H9 (cell line): ENCODE data around the gene ODF4. TPM values are rescaled to one million over a fixed set of nuclear protein-coding genes. Genes with fewer than 3 reads are reported as not detected.
A peak's percentile ranks its signal among the peaks of the same experiment; 100 is the strongest.

Experiments used
- DNase-seq: peaks from one replicate; pipeline ENCODE4 v3.0.0-alpha.2; 2017
- H2AFZ ChIP-seq: one replicate; pipeline ENCODE4 v1.6.1; 2013; ENCODE audit warnings: mild to moderate bottlenecking, low read length, control low read depth, moderate library complexity
- H2AK5ac ChIP-seq: 2 replicates; pipeline ENCODE4 v1.6.1; 2013; ENCODE audit warnings: low read length, control low read depth, mixed read lengths; ENCODE audit not compliant: insufficient read length
- H2BK120ac ChIP-seq: one replicate; pipeline ENCODE4 v1.6.1; 2013; ENCODE audit warnings: low read depth, mild to moderate bottlenecking, low read length, control low read depth, inconsistent platforms; ENCODE audit not compliant: poor library complexity, severe bottlenecking
- H2BK12ac ChIP-seq: 2 replicates; pipeline ENCODE4 v1.6.1; 2013; ENCODE audit warnings: low read length, control low read depth, mixed read lengths, low read depth; ENCODE audit not compliant: insufficient read length
- H2BK15ac ChIP-seq: 2 replicates; pipeline ENCODE4 v1.6.1; 2013; ENCODE audit warnings: low read depth, low read length, control low read depth
- H2BK20ac ChIP-seq: one replicate; pipeline ENCODE4 v1.6.1; 2013; ENCODE audit warnings: low read depth, mild to moderate bottlenecking, low read length, control low read depth, inconsistent platforms; ENCODE audit not compliant: poor library complexity, severe bottlenecking
- H2BK5ac ChIP-seq: 2 replicates; pipeline ENCODE4 v1.6.1; 2013; ENCODE audit warnings: low read length, control low read depth, mixed read lengths; ENCODE audit not compliant: insufficient read length
- H3K14ac ChIP-seq: 2 replicates; pipeline ENCODE4 v1.6.1; 2013; ENCODE audit warnings: low read length, control low read depth; ENCODE audit not compliant: insufficient read depth
- H3K18ac ChIP-seq: 2 replicates; pipeline ENCODE4 v1.6.1; 2013; ENCODE audit warnings: low read depth, mild to moderate bottlenecking, mixed read lengths, low read length, control low read depth; ENCODE audit not compliant: insufficient read length
- H3K23ac ChIP-seq: 2 replicates; pipeline ENCODE4 v1.6.1; 2013; ENCODE audit warnings: low read length, control low read depth, mixed read lengths, low read depth; ENCODE audit not compliant: insufficient read length
- H3K23me2 ChIP-seq: 2 replicates; pipeline ENCODE4 v1.6.1; 2013; ENCODE audit warnings: low read depth, mild to moderate bottlenecking, mixed read lengths, low read length, control low read depth; ENCODE audit not compliant: insufficient read length, poor library complexity, severe bottlenecking
- H3K27ac ChIP-seq: 2 replicates; pipeline ENCODE4 v1.5.1; 2013; ENCODE audit warnings: low read length, control low read depth, mixed read lengths, low read depth; ENCODE audit not compliant: insufficient read length
- H3K27me3 ChIP-seq: 2 replicates; pipeline ENCODE4 v1.6.1; 2013; ENCODE audit warnings: low read length, control low read depth, inconsistent platforms; ENCODE audit not compliant: insufficient read depth
- H3K4ac ChIP-seq: 2 replicates; pipeline ENCODE4 v1.6.1; 2013; ENCODE audit warnings: low read depth, mild to moderate bottlenecking, control low read depth, inconsistent platforms, low read length, moderate library complexity
- H3K4me1 ChIP-seq: 2 replicates; pipeline ENCODE4 v1.6.1; 2013; ENCODE audit warnings: low read length, control low read depth, inconsistent platforms; ENCODE audit not compliant: insufficient read depth
- H3K4me2 ChIP-seq: 2 replicates; pipeline ENCODE4 v1.6.1; 2013; ENCODE audit warnings: low read length, control low read depth, mixed read lengths; ENCODE audit not compliant: insufficient read length, insufficient read depth
- H3K56ac ChIP-seq: 2 replicates; pipeline ENCODE4 v1.6.1; 2013; ENCODE audit warnings: low read depth, mild to moderate bottlenecking, mixed read lengths, low read length, control low read depth; ENCODE audit not compliant: insufficient read length
- H3K79me1 ChIP-seq: 2 replicates; pipeline ENCODE4 v1.6.1; 2013; ENCODE audit warnings: low read depth, mild to moderate bottlenecking, moderate library complexity, low read length, control low read depth, inconsistent platforms; ENCODE audit not compliant: insufficient read depth, poor library complexity, severe bottlenecking
- H3K79me2 ChIP-seq: 2 replicates; pipeline ENCODE4 v1.6.1; 2013; ENCODE audit warnings: low read length, control low read depth, inconsistent platforms; ENCODE audit not compliant: insufficient read depth
- H3K9ac ChIP-seq: 2 replicates; pipeline ENCODE4 v1.6.1; 2013; ENCODE audit warnings: low read length, control low read depth, mixed read lengths; ENCODE audit not compliant: insufficient read length; ENCODE audit errors: extremely low read depth
- H3K9me3 ChIP-seq: one replicate; pipeline ENCODE4 v1.6.1; 2013; ENCODE audit warnings: low read depth, low read length, inconsistent platforms; ENCODE audit not compliant: control insufficient read depth
- H3T11ph ChIP-seq: one replicate; pipeline ENCODE4 v1.6.1; 2013; ENCODE audit warnings: mild to moderate bottlenecking, low read length, control low read depth, inconsistent platforms
- H4K20me1 ChIP-seq: one replicate; pipeline ENCODE4 v1.6.1; 2013; ENCODE audit not compliant: control insufficient read depth, insufficient read length, insufficient read depth
- H4K5ac ChIP-seq: 2 replicates; pipeline ENCODE4 v1.6.1; 2013; ENCODE audit warnings: low read depth, mild to moderate bottlenecking, mixed read lengths, low read length, control low read depth; ENCODE audit not compliant: insufficient read length
- H4K8ac ChIP-seq: replicated peaks from 2 replicates; pipeline ENCODE4 v1.6.1; 2013; ENCODE audit warnings: low read length, control low read depth, mixed read lengths, low read depth; ENCODE audit not compliant: insufficient read length
- H4K91ac ChIP-seq: 2 replicates; pipeline ENCODE4 v1.6.1; 2013; ENCODE audit warnings: low read depth, mild to moderate bottlenecking, moderate library complexity, mixed read lengths, low read length, control low read depth; ENCODE audit not compliant: insufficient read length
- H3K27ac Mint-ChIP-seq, 3 experiments: 2 replicates in 2 of 3; 3 replicates in 1 of 3; pipeline ENCODE4 v1.8.0; 2020 to 2021; ENCODE audit warnings: mixed read lengths in 3 of 3, mild to moderate bottlenecking in 1 of 3, moderate library complexity in 1 of 3
- H3K27me3 Mint-ChIP-seq: 2 replicates; pipeline ENCODE4 v1.8.0; 2021; ENCODE audit warnings: low read depth, mild to moderate bottlenecking, moderate library complexity, mixed read lengths
- H3K36me3 Mint-ChIP-seq, 3 experiments: 2 replicates in 2 of 3; 3 replicates in 1 of 3; pipeline ENCODE4 v1.8.0; 2020 to 2021; ENCODE audit warnings: low read depth in 3 of 3, mixed read lengths in 3 of 3; ENCODE audit not compliant: insufficient read depth in 1 of 3
- H3K4me1 Mint-ChIP-seq, 2 experiments: 2 replicates each; pipeline ENCODE4 v1.8.0; 2020; ENCODE audit warnings: mixed read lengths in 2 of 2
- H3K4me3 Mint-ChIP-seq, 2 experiments: 2 replicates in 1 of 2; 3 replicates in 1 of 2; pipeline ENCODE4 v1.8.0; 2020 to 2021; ENCODE audit warnings: mild to moderate bottlenecking in 2 of 2, mixed read lengths in 2 of 2, moderate library complexity in 1 of 2
- H3K9me3 Mint-ChIP-seq, 2 experiments: 2 replicates in 1 of 2; 3 replicates in 1 of 2; pipeline ENCODE4 v1.8.0; 2020; ENCODE audit warnings: mild to moderate bottlenecking in 2 of 2, mixed read lengths in 2 of 2, moderate library complexity in 1 of 2
- WGBS: extraction: QIAGEN DNeasy Blood & Tissue Kit; methylation state at CpG from one replicate; pipeline ENCODE4 v1.1.7; 2013; ENCODE audit warnings: missing lambda C conversion rate, low lambda C conversion rate, mixed read lengths; ENCODE audit not compliant: insufficient read length; ENCODE audit errors: extremely low coverage; 5-methylcytosine and 5-hydroxymethylcytosine counted together
- long read RNA-seq: library from polyadenylated mRNA; unstranded; transcript quantifications from one replicate; pipeline ENCODE4 v2.0.0, GENCODE V29; 2020
- total RNA-seq: library from RNA; stranded (reverse); gene quantifications from 2 replicates; pipeline ENCODE4 v1.2.1, GENCODE V29; 2021
- TF ChIP-seq, protein P1 (sequence below): fragments of 200-600 bp; sonication (generic); conservative IDR thresholded peaks from 3 replicates; pipeline ENCODE4 v1.8.0; 2021; ENCODE audit warnings: antibody characterized with exemption, mild to moderate bottlenecking

Gene ODF4, protein sequence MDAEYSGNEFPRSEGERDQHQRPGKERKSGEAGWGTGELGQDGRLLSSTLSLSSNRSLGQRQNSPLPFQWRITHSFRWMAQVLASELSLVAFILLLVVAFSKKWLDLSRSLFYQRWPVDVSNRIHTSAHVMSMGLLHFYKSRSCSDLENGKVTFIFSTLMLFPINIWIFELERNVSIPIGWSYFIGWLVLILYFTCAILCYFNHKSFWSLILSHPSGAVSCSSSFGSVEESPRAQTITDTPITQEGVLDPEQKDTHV
- not detected in 2 replicates for total RNA-seq
- long read RNA-seq: 0 reads

DNA sequence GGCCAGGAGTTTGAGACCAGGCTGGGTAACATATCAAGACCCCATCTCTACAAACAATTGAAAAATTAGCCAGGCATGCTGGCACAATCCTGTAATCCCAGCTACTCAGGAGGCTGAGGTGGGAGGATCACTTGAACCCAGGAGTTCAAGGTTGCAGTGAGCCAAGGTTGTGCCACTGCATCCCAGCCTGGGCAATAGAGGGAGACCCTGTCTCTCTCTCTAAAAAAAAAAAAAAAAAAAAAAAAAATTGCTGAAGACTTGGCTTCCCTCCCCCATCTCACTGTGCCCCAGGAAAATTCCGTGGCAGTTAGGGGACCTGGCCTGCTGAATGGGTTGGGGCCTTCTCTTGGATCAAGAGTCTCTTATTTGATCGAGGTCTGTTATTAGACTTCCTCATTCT is at the start of gene ODF4:
Gene ODF4 (plus strand): TSS at position 301 of the 400 bp plus-strand sequence. CDS start 212 bp downstream, outside the sequence.
- H3K27ac Mint-ChIP-seq: peak within 1 kb of the TSS in 2 of 3 experiments; percentile 21 to 91; a peak in 2 of 7 replicates
- H3K23me2 ChIP-seq: no peaks in the 10 kb centered on the region
- no peaks in the 10 kb centered on the region; a peak in 1 of 7 replicates for H3K36me3 Mint-ChIP-seq
- H3K14ac ChIP-seq: no peak within 1 kb of the TSS
- TF ChIP-seq, protein P1, sequence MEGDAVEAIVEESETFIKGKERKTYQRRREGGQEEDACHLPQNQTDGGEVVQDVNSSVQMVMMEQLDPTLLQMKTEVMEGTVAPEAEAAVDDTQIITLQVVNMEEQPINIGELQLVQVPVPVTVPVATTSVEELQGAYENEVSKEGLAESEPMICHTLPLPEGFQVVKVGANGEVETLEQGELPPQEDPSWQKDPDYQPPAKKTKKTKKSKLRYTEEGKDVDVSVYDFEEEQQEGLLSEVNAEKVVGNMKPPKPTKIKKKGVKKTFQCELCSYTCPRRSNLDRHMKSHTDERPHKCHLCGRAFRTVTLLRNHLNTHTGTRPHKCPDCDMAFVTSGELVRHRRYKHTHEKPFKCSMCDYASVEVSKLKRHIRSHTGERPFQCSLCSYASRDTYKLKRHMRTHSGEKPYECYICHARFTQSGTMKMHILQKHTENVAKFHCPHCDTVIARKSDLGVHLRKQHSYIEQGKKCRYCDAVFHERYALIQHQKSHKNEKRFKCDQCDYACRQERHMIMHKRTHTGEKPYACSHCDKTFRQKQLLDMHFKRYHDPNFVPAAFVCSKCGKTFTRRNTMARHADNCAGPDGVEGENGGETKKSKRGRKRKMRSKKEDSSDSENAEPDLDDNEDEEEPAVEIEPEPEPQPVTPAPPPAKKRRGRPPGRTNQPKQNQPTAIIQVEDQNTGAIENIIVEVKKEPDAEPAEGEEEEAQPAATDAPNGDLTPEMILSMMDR: no peak
- no peak within 1 kb of the TSS for H3T11ph ChIP-seq
- H3K9me3 Mint-ChIP-seq: no peaks in the 10 kb centered on the region
- H2BK20ac ChIP-seq: no peak within 1 kb of the TSS
- no peak within 1 kb of the TSS for H2BK15ac ChIP-seq
- H3K56ac ChIP-seq: no peak within 1 kb of the TSS
- no peak within 1 kb of the TSS for H3K9ac ChIP-seq
- H3K27me3 Mint-ChIP-seq: peaks cover 2% of the 10 kb centered on the region; the same call in 1 of the 2 replicates
- H3K4me1 Mint-ChIP-seq: peaks cover 19 to 24% of the 10 kb centered on the region in 2 experiments
- H3K4ac ChIP-seq: no peak within 1 kb of the TSS
- no peaks in the 10 kb centered on the region for H4K20me1 ChIP-seq
- peak within 1 kb of the TSS; percentile 25 for H2AFZ ChIP-seq
- no peaks in the 10 kb centered on the region for H3K79me2 ChIP-seq
- H3K4me1 ChIP-seq: no peaks in the 10 kb centered on the region; the same call in 1 of the 2 replicates
- no peak within 1 kb of the TSS for H4K91ac ChIP-seq
- no peaks in the 10 kb centered on the region for H3K9me3 ChIP-seq
- no peaks in the 10 kb centered on the region for H3K79me1 ChIP-seq
- H3K18ac ChIP-seq: no peak within 1 kb of the TSS
- no peak within 1 kb of the TSS for H2BK120ac ChIP-seq
- no peak within 1 kb of the TSS for H3K23ac ChIP-seq
- H2BK5ac ChIP-seq: no peak within 1 kb of the TSS
- H2AK5ac ChIP-seq: no peak within 1 kb of the TSS
- no peak for DNase-seq
- no peak within 1 kb of the TSS for H3K27ac ChIP-seq
- H2BK12ac ChIP-seq: no peak within 1 kb of the TSS
- H4K8ac ChIP-seq: no peak within 1 kb of the TSS
- H4K5ac ChIP-seq: no peak within 1 kb of the TSS
- H3K4me2 ChIP-seq: no peak within 1 kb of the TSS
- H3K4me3 Mint-ChIP-seq: 0 out of 5 replicates have a peak within 1 kb of the TSS, but pooled peaks of 1 of the 2 experiments have one; percentile 3
- no CpG with 5 or more reads among the region's 2 CpGs for WGBS
- no peaks in the 10 kb centered on the region for H3K27me3 ChIP-seq
